Measurements from ENCODE around the gene SLC5A7.

SLC5A7 gene

GRCh38 chr2:108022628-108023027 lies 36.3 kb downstream of the SLC5A7 start:
- DNase-seq (ENCODE audit: insufficient read length) (no peak), FAIRE-seq (no peak)
- TF ChIP-seq POLR2AphosphoS5 (IDR thresholded peaks at IDR 0.05; ENCODE audit: low read depth, low read length) (no peak), POLR2A (IDR thresholded peaks at IDR 0.05; ENCODE audit: low read depth, low read length) (no peak), TAF1 (IDR thresholded peaks at IDR 0.05; ENCODE audit: borderline replicate concordance, low read depth, low read length) (no peak)

- FAIRE-seq (no peak), DNase-seq (ENCODE audit: insufficient read length) (no peak)
- TF ChIP-seq POLR2AphosphoS5 (IDR thresholded peaks at IDR 0.05; ENCODE audit: low read depth, low read length) (no peak), TAF1 (IDR thresholded peaks at IDR 0.05; ENCODE audit: borderline replicate concordance, low read depth, low read length) (no peak), POLR2A (IDR thresholded peaks at IDR 0.05; ENCODE audit: low read depth, low read length) (no peak)
Measured at GRCh38 chr2:108023776-108024175, 37.5 kb downstream of the SLC5A7 start.

- FAIRE-seq, result no peak
- TF ChIP-seq TAF1 (IDR thresholded peaks at IDR 0.05; ENCODE audit: borderline replicate concordance, low read depth, low read length) (no peak), POLR2AphosphoS5 (IDR thresholded peaks at IDR 0.05; ENCODE audit: low read depth, low read length) (no peak), POLR2A (IDR thresholded peaks at IDR 0.05; ENCODE audit: low read depth, low read length) (no peak)
- DNase-seq (ENCODE audit: insufficient read length), result no peak
Measured at GRCh38 chr2:108026092-108026794, 39.9 kb downstream of the SLC5A7 start.

GRCh38 chr2:108029496-108029895 lies 43.2 kb downstream of the SLC5A7 start:
- DNase-seq (ENCODE audit: insufficient read length), result no peak

DNA sequence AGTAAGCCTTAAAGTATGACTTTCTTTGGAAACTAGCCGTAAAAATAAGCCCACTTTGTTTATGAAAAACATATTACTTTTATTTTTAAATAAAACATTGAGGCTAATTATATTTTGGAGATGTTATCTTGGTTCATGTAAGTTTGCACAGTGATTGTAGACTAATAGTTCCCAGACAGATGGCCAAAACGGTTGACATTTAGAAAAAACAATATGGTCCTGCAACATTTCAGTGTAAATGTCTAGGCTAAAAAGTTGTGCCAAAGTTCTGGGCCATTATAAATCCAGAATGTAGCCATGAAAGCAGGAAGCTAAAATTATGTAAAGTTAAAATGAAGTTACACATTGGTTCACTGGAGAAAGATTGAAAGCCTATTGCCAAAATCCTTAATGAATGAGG lies 43.6 kb downstream of the SLC5A7 start:
- TF ChIP-seq POLR2AphosphoS5 (IDR thresholded peaks at IDR 0.05; ENCODE audit: low read depth, low read length), result no peak
- no peak for FAIRE-seq

More at GRCh38 chr2:108029496-108029895, 43.2 kb downstream of the SLC5A7 start:
- TF ChIP-seq POLR2A (IDR thresholded peaks at IDR 0.05; ENCODE audit: low read depth, low read length) (no peak), POLR2AphosphoS5 (IDR thresholded peaks at IDR 0.05; ENCODE audit: low read depth, low read length) (no peak)
- no peak for FAIRE-seq

GRCh38 chr2:108031471-108031941 lies 45.2 kb downstream of the SLC5A7 start:
- DNase-seq (ENCODE audit: insufficient read length), result no peak
- TF ChIP-seq POLR2AphosphoS5 (IDR thresholded peaks at IDR 0.05; ENCODE audit: low read depth, low read length) (no peak), TAF1 (IDR thresholded peaks at IDR 0.05; ENCODE audit: borderline replicate concordance, low read depth, low read length) (no peak), POLR2A (IDR thresholded peaks at IDR 0.05; ENCODE audit: low read depth, low read length) (no peak)
- no peak for FAIRE-seq

More for the DNA sequence above, 43.6 kb downstream of the SLC5A7 start:
- no peak for DNase-seq (ENCODE audit: insufficient read length)

DNA sequence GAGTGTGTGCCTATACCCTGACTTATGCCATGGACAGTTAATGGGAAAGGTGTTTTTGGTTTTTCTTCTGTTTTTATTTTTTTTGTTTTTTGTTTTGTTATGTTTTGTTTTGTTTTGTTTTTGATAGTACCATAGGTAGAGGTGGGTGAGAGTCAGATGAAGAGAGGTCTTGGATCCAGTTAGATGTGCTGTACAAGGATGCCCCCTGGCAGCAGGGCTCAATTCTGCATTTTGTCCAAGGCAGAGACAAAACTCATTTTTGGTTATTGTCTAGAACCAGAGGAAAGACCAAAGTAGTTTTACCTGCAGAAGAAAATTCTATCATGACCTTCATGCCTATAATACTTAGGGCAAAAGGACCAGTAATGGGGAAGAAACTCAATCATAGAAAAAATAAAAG lies 48.5 kb downstream of the SLC5A7 start:
- FAIRE-seq (no peak), DNase-seq (ENCODE audit: insufficient read length) (no peak)
- TF ChIP-seq POLR2AphosphoS5 (IDR thresholded peaks at IDR 0.05; ENCODE audit: low read depth, low read length) (no peak), POLR2A (IDR thresholded peaks at IDR 0.05; ENCODE audit: low read depth, low read length) (no peak), TAF1 (IDR thresholded peaks at IDR 0.05; ENCODE audit: borderline replicate concordance, low read depth, low read length) (no peak)

GRCh38 chr2:108048752-108049151 lies 62.4 kb downstream of the SLC5A7 start:
- TF ChIP-seq POLR2AphosphoS5 (IDR thresholded peaks at IDR 0.05; ENCODE audit: low read depth, low read length) (no peak), POLR2A (IDR thresholded peaks at IDR 0.05; ENCODE audit: low read depth, low read length) (no peak), TAF1 (IDR thresholded peaks at IDR 0.05; ENCODE audit: borderline replicate concordance, low read depth, low read length) (no peak)
- DNase-seq (ENCODE audit: insufficient read length) (no peak), FAIRE-seq (no peak)

GRCh38 chr2:108058576-108059137 lies 72.3 kb downstream of the SLC5A7 start:
- TF ChIP-seq POLR2AphosphoS5 (IDR thresholded peaks at IDR 0.05; ENCODE audit: low read depth, low read length), result no peak
- TF ChIP-seq TAF1 (IDR thresholded peaks at IDR 0.05; ENCODE audit: borderline replicate concordance, low read depth, low read length), result no peak
- no peak for TF ChIP-seq POLR2A (IDR thresholded peaks at IDR 0.05; ENCODE audit: low read depth, low read length)
- FAIRE-seq (no peak), DNase-seq (ENCODE audit: insufficient read length) (no peak)

- FAIRE-seq (no peak), DNase-seq (ENCODE audit: insufficient read length) (no peak)
- no peak for TF ChIP-seq TAF1 (IDR thresholded peaks at IDR 0.05; ENCODE audit: borderline replicate concordance, low read depth, low read length)
- no peak for TF ChIP-seq POLR2AphosphoS5 (IDR thresholded peaks at IDR 0.05; ENCODE audit: low read depth, low read length)
- no peak for TF ChIP-seq POLR2A (IDR thresholded peaks at IDR 0.05; ENCODE audit: low read depth, low read length)
Measured at GRCh38 chr2:108061439-108062042, 75.2 kb downstream of the SLC5A7 start.

Data from GM12892 (cell line).